HUES48 (cell line): ENCODE measurements around the gene PANX1.

ENCODE experiments used
- H3K27ac ChIP-seq: one replicate; pipeline ENCODE4 v1.7.0; 2013; ENCODE audit warnings: low read depth, low read length, inconsistent platforms
- H3K27me3 ChIP-seq: 2 replicates; pipeline ENCODE4 v1.6.1; 2013; ENCODE audit warnings: mild to moderate bottlenecking, low read length; ENCODE audit not compliant: control insufficient read depth, insufficient read depth
- H3K36me3 ChIP-seq: 2 replicates; pipeline ENCODE4 v1.6.1; 2013; ENCODE audit warnings: low read length; ENCODE audit not compliant: control insufficient read depth, insufficient read depth
- H3K4me1 ChIP-seq: 2 replicates; pipeline ENCODE4 v1.6.1; 2013; ENCODE audit warnings: mild to moderate bottlenecking, low read length; ENCODE audit not compliant: control insufficient read depth, insufficient read depth
- H3K4me3 ChIP-seq: 2 replicates; pipeline ENCODE4 v1.5.1; 2013; ENCODE audit warnings: mild to moderate bottlenecking, low read depth, low read length
- H3K9ac ChIP-seq: 2 replicates; pipeline ENCODE4 v1.6.1; 2013; ENCODE audit warnings: mild to moderate bottlenecking, low read depth, low read length, moderate library complexity
- H3K9me3 ChIP-seq: 2 replicates; pipeline ENCODE4 v1.6.1; 2013; ENCODE audit warnings: low read length; ENCODE audit not compliant: control insufficient read depth, insufficient read depth

The PANX1 gene

GRCh38 chr11:94171693-94172440 lies 43.2 kb downstream of the PANX1 start:
- Histone ChIP-seq H3K27ac (no peak overlapping the region), H3K9me3 (no peaks in the 10 kb centered on the region)

GRCh38 chr11:94175535-94175934 lies 46.9 kb downstream of the PANX1 start:
- peaks cover 33% of the 10 kb centered on the region for H3K36me3 ChIP-seq

More at GRCh38 chr11:94171693-94172440, 43.2 kb downstream of the PANX1 start:
- peaks cover 16% of the 10 kb centered on the region for H3K4me1 ChIP-seq
- no peak overlapping the region for H3K4me3 ChIP-seq
- no peaks in the 10 kb centered on the region for H3K27me3 ChIP-seq
- no peak overlapping the region for H3K9ac ChIP-seq
- 0 out of 2 replicates have a peak, but pooled peaks cover 5% of the 10 kb centered on the region for H3K36me3 ChIP-seq

GRCh38 chr11:94178331-94178730 lies 49.7 kb downstream of the PANX1 start:
- Histone ChIP-seq H3K27me3 (no peaks in the 10 kb centered on the region), H3K4me3 (no peak overlapping the region), H3K9me3 (no peaks in the 10 kb centered on the region), H3K36me3 (peaks cover 50% of the 10 kb centered on the region), H3K9ac (no peak overlapping the region), H3K27ac (no peak overlapping the region), H3K4me1 (0 out of 2 replicates have a peak, but pooled peaks cover under 1% of the 10 kb centered on the region)

More at GRCh38 chr11:94175535-94175934, 46.9 kb downstream of the PANX1 start:
- Histone ChIP-seq H3K27me3 (no peaks in the 10 kb centered on the region), H3K4me3 (no peak overlapping the region), H3K9me3 (no peaks in the 10 kb centered on the region), H3K9ac (no peak overlapping the region), H3K27ac (no peak overlapping the region), H3K4me1 (peaks cover 7% of the 10 kb centered on the region)

GRCh38 chr11:94179696-94180095 lies 51.1 kb downstream of the PANX1 start:
- peaks cover 54% of the 10 kb centered on the region for H3K36me3 ChIP-seq

GRCh38 chr11:94181526-94181925 lies 52.9 kb downstream of the PANX1 start:
- Histone ChIP-seq H3K9me3 (no peaks in the 10 kb centered on the region), H3K27me3 (no peaks in the 10 kb centered on the region), H3K9ac (no peak overlapping the region), H3K4me1 (peaks cover 14% of the 10 kb centered on the region), H3K36me3 (peaks cover 64% of the 10 kb centered on the region), H3K27ac (no peak overlapping the region), H3K4me3 (no peak overlapping the region)

More at GRCh38 chr11:94179696-94180095, 51.1 kb downstream of the PANX1 start:
- Histone ChIP-seq H3K9me3 (no peaks in the 10 kb centered on the region), H3K27me3 (no peaks in the 10 kb centered on the region), H3K27ac (no peak overlapping the region), H3K4me1 (peaks cover 11% of the 10 kb centered on the region), H3K9ac (no peak overlapping the region), H3K4me3 (no peak overlapping the region)

GRCh38 chr11:94181943-94182342 lies 53.3 kb downstream of the PANX1 start:
- H3K4me1 ChIP-seq: peaks cover 18% of the 10 kb centered on the region
- no peak overlapping the region for H3K4me3 ChIP-seq
- no peak overlapping the region for H3K9ac ChIP-seq
- H3K27me3 ChIP-seq: no peaks in the 10 kb centered on the region
- H3K27ac ChIP-seq: no peak overlapping the region
- peaks cover 64% of the 10 kb centered on the region for H3K36me3 ChIP-seq
- H3K9me3 ChIP-seq: no peaks in the 10 kb centered on the region

- peaks cover 19% of the 10 kb centered on the region for H3K4me1 ChIP-seq
Observed at GRCh38 chr11:94183251-94183885, 54.7 kb downstream of the PANX1 start.

GRCh38 chr11:94183886-94184264 lies 55.2 kb downstream of the PANX1 start:
- Histone ChIP-seq H3K27me3 (no peaks in the 10 kb centered on the region), H3K36me3 (peaks cover 53% of the 10 kb centered on the region), H3K4me1 (peaks cover 19% of the 10 kb centered on the region), H3K4me3 (no peak overlapping the region), H3K27ac (no peak overlapping the region), H3K9me3 (no peaks in the 10 kb centered on the region), H3K9ac (no peak overlapping the region)

More at GRCh38 chr11:94183251-94183885, 54.7 kb downstream of the PANX1 start:
- H3K9ac ChIP-seq: no peak overlapping the region
- no peaks in the 10 kb centered on the region for H3K27me3 ChIP-seq
- H3K4me3 ChIP-seq: no peak overlapping the region
- H3K27ac ChIP-seq: no peak overlapping the region
- H3K36me3 ChIP-seq: peaks cover 58% of the 10 kb centered on the region
- no peaks in the 10 kb centered on the region for H3K9me3 ChIP-seq

- Histone ChIP-seq H3K27ac (no peak overlapping the region), H3K27me3 (no peaks in the 10 kb centered on the region), H3K36me3 (peaks cover 48% of the 10 kb centered on the region), H3K9me3 (no peaks in the 10 kb centered on the region), H3K9ac (no peak overlapping the region), H3K4me3 (no peak overlapping the region), H3K4me1 (peaks cover 19% of the 10 kb centered on the region)
Observed at GRCh38 chr11:94184362-94184761, 55.7 kb downstream of the PANX1 start.

- peaks cover 19% of the 10 kb centered on the region for H3K4me1 ChIP-seq
- H3K27me3 ChIP-seq: no peaks in the 10 kb centered on the region
- no peak overlapping the region for H3K9ac ChIP-seq
- no peaks in the 10 kb centered on the region for H3K9me3 ChIP-seq
- peaks cover 43% of the 10 kb centered on the region for H3K36me3 ChIP-seq
- H3K4me3 ChIP-seq: no peak overlapping the region
- H3K27ac ChIP-seq: no peak overlapping the region
Observed at GRCh38 chr11:94184846-94185245, 56.2 kb downstream of the PANX1 start.

- H3K9me3 ChIP-seq: no peaks in the 10 kb centered on the region
- no peaks in the 10 kb centered on the region for H3K27me3 ChIP-seq
- no peak overlapping the region for H3K27ac ChIP-seq
- H3K9ac ChIP-seq: no peak overlapping the region
- H3K4me1 ChIP-seq: peaks cover 19% of the 10 kb centered on the region
- peaks cover 36% of the 10 kb centered on the region for H3K36me3 ChIP-seq
- H3K4me3 ChIP-seq: no peak overlapping the region
Observed at GRCh38 chr11:94185416-94186084, 56.9 kb downstream of the PANX1 start.
